GM12891 (cell line): ENCODE results near the gene LRIT3.

Experiments
- DNase-seq: peaks from one replicate; pipeline ENCODE4 v3.0.0; 2011; ENCODE audit warnings: low spot score; ENCODE audit not compliant: insufficient read length
- FAIRE-seq: peaks from 2 replicates; lab custom pipeline; 2011; peaks lifted over from hg19 to GRCh38; lab: Jason Lieb, UNC
- PAX5 ChIP-seq: IDR thresholded peaks from 2 replicates; pipeline ENCODE4 v1.6.1; 2011; ENCODE audit warnings: low read length, moderate library complexity, mild to moderate bottlenecking; ENCODE audit not compliant: insufficient read depth, severe bottlenecking
- POLR2A ChIP-seq: IDR thresholded peaks from 2 replicates; pipeline ENCODE4 v1.6.1; 2011; ENCODE audit warnings: low read depth, low read length, control low read depth
- POLR2AphosphoS5 ChIP-seq: IDR thresholded peaks from 2 replicates; pipeline ENCODE4 v1.6.1; 2011; ENCODE audit warnings: low read depth, low read length, control low read depth
- POU2F2 ChIP-seq: IDR thresholded peaks from 2 replicates; pipeline ENCODE4 v1.6.1; 2011; ENCODE audit warnings: low read depth, mild to moderate bottlenecking, control low read depth, low read length, moderate library complexity
- SPI1 ChIP-seq: IDR thresholded peaks from 2 replicates; pipeline ENCODE4 v1.6.1; 2011; ENCODE audit warnings: low read depth, low read length, control low read depth
- TAF1 ChIP-seq: IDR thresholded peaks from 2 replicates; pipeline ENCODE4 v1.6.1; 2011; ENCODE audit warnings: low read depth, low read length, control low read depth

The LRIT3 gene

DNA sequence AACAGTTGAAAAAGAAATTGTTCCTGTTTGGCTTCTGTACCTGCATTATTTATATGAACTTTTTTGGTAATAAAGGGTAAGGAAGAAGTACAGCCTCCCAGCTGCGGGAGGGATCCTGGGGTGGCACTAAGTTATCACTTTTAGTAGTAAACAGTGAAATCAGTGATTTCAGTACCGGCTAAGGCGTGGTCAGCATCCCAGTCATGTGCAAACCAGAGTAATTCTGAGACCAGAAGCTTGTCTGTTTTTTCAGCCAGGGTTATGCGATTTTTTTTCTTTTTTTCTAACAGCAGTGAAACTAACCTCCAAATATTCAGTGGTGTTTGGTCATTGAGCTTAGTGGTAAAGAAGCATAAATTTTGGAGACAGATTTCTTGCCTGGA, 68.1 kb downstream of the LRIT3 start:
- FAIRE-seq, result no peak
- no peak for DNase-seq
- no peak for TF ChIP-seq POU2F2
- TF ChIP-seq PAX5, result no peak
- no peak for TF ChIP-seq SPI1
- TF ChIP-seq POLR2AphosphoS5, result no peak
- no peak for TF ChIP-seq POLR2A
- no peak for TF ChIP-seq TAF1

DNA sequence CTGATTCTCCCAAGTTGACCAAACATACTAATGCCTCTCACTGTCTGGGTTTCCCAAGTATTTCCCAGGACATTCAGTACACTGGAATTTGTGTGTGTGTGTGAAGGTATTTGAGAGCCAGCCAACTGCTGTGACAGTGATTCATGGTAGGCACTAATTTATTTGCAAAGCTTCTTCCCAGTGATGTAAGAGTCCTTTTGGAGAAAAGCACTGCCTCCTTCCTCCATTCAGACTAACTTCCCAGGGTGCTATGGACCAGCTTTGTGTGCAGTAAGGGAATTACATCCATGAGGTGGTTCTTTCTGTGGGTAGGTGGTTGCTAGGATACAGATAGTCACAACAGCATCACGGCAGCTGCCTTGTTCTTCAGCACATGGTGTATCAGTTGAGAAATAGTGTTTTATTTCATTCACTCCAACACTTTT, 73.5 kb downstream of the LRIT3 start:
- no peak for DNase-seq
- no peak for FAIRE-seq

More for the DNA sequence above, 73.5 kb downstream of the LRIT3 start:
- TF ChIP-seq PAX5, result no peak
